IPS-11a (cell line): ENCODE data around the gene TRIM59.
"Not testable (repeated sequence)": the region's sequence is repeated elsewhere in the genome, so short reads cannot be mapped to it uniquely, and the experiment has no call there.

Source experiments
- H3K4me3 ChIP-seq: one replicate; pipeline ENCODE4 v1.5.1; 2013; ENCODE audit warnings: low read depth, low read length, control low read depth

TRIM59 gene

GRCh38 chr3:160458151-160458550, 8.6 kb upstream of the TRIM59 start:
- H3K4me3 ChIP-seq, result no peak overlapping the region

- no peak overlapping the region for H3K4me3 ChIP-seq
Measured at GRCh38 chr3:160455846-160456245, 6.3 kb upstream of the TRIM59 start.

DNA sequence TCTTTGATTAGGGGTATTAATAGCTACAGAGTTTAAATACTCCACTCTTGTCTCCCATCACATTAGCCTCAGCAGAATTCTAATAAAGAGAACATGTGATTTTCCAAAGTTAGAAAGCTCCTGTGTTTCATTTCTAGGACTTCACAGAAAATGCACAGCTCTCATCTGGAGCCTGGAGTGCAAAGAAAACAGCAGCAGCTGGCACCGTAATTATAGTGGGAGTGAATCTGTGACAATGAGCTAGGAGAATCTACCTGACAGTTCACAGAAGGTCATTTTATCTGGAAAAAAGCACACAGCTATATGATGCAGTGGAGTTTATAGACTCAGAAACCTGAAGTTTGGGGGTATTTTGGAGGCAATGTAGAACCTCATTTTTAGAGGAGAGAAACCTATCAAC, 5.4 kb upstream of the TRIM59 start:
- H3K4me3 ChIP-seq, result no peak overlapping the region

GRCh38 chr3:160452251-160452650, 2.7 kb upstream of the TRIM59 start:
- H3K4me3 ChIP-seq, result not testable (repeated sequence)

DNA sequence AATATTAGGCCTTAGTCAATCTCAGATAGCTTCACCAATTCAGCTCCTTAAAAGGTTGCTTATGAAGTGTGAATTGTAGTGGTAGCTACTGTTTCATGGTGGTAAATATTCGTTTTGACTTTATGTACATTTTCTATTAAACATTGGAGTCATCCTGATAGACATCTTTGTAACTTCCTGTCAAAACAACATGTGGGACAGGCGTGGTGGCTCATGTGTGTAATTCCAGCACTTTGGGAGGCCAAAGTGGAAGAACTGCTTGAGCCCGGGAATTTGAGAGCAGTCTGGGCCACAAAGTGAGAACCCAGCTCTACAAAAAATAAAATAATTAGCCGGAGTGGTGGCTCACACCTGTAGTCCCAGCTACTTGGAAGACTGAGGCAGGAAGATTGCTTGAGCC, 2.0 kb upstream of the TRIM59 start:
- no peak overlapping the region for H3K4me3 ChIP-seq

DNA sequence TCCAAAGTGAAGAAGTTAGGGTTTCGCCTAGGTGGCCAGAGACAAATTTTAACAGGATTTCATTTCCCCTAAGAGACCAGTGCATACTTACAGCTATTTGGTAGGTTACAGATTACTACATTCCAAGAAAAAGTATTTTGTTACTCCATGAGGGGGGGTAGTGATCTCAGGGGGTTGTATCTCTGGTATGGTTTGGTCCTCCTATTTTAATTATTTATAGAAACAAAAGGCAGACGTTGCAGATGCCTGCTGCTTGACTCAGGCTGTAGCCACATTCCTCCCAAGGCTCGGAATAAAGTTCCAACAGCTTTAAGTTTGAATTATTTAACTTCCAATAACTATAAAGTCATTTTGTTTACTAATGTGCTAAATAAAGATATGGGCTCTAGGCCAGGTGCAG, 1.3 kb upstream of the TRIM59 start:
- H3K4me3 ChIP-seq, result peak overlapping the region; percentile 99

GRCh38 chr3:160448845-160449635, 546 bp downstream of the TRIM59 start:
- peak overlapping the region; percentile 99 for H3K4me3 ChIP-seq

- no peak overlapping the region for H3K4me3 ChIP-seq
Measured at GRCh38 chr3:160447544-160447943, 2.0 kb downstream of the TRIM59 start.

DNA sequence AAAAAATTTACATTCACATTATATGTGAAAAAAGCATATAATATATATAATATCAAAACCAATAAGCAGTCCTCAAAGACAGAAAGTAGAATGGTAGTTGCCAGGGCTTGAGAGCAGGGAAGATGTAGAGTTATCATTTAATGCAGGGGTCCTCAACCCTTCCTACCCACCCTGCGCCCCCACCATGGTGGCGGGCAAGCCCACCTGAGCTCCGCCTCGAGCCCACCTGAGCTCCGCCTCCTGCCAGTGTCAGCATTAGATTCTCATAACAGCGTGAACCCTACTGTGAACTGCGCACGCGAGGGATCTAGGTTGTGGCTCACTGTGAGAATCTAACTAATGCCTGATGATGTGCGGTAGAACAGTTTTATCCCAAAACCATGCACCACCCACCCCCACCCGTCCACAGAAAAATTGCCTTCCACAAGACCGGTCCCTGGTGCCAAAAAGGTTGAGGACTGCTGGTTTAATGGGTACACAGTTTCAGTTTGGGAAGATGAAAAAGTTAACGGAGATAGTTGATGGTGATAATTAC, 3.0 kb downstream of the TRIM59 start:
- no peak overlapping the region for H3K4me3 ChIP-seq

GRCh38 chr3:160445854-160446253, 3.7 kb downstream of the TRIM59 start:
- H3K4me3 ChIP-seq, result no peak overlapping the region

- no peak overlapping the region for H3K4me3 ChIP-seq
Measured at GRCh38 chr3:160444411-160444810, 5.2 kb downstream of the TRIM59 start.

GRCh38 chr3:160440687-160441086, 8.9 kb downstream of the TRIM59 start:
- H3K4me3 ChIP-seq, result no peak overlapping the region

DNA sequence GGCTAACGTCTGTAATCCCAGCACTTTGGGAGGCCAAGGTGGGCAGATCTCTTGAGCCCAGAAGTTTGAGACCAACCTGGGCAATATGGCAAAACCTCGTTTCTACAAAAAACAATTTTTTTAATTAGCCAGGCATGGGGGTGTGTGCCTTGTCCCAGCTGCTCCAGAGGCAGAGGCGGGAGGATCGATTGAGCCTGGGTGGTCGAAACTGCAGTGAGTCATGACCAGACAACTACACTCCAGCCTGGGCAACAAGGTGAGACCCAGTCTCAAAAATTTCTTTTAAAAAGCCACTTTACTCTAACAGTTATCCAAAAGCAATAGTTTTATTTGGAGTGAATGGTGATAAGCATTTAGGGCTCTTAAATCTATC, 12.5 kb downstream of the TRIM59 start:
- H3K4me3 ChIP-seq, result no peak overlapping the region

DNA sequence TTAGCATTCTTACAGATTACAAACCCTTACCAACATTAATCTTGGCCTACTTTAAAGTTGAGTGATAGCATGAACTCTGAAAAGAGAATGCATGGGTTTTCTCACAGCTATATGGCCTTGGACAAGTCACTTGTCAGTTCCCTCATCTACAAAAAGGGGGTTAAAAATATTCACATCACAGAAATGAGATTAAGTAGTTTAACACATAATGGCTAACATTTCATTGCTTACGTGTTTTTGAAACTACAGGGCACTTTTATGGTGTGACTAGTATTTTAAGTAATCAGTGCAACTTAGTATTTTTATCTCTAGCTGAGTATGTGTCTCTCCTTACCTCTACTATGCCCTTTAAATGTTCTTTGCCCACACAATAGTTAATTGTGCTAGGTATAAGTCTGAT, 13.8 kb downstream of the TRIM59 start:
- no peak overlapping the region for H3K4me3 ChIP-seq

DNA sequence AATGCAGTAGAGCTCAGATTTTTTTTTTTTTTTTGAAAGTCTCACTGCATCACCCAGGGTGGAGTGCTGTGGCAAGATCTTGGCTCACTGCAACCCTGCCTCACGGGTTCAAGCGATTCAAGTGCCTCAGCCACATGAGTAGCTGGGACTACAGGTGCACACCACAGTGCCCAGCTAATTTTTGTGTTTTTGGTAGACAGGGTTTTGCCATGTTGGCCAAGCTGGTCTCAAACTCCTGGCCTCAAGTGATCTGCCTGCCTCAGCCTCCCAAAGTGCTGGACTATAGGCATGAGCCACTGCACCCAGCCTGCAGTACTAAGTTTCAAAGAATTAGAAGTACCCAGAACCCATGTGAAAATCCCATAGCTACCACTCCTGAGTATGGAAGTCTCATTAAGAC, 14.5 kb downstream of the TRIM59 start:
- no peak overlapping the region for H3K4me3 ChIP-seq

DNA sequence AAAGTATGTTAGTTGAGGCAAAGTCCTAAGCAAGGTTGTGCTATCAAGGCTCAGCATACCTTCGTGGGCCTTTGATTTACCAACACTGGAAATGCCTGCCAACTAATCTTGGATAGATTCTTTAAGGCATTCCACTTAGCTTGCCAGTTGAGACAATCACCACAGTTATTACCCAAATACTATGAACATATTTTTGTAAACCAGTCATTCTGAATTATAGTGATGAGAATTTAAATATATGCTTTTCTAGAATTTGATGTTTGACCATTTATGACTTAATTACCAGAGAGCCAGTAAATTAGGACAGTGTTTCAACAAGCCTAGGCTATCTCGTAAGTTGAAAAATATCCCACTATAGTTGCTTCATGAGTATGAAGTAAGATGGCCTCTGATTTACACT, 15.5 kb downstream of the TRIM59 start:
- no peak overlapping the region for H3K4me3 ChIP-seq

GRCh38 chr3:160427832-160428424, 21.7 kb downstream of the TRIM59 start:
- H3K4me3 ChIP-seq, result no peak overlapping the region

DNA sequence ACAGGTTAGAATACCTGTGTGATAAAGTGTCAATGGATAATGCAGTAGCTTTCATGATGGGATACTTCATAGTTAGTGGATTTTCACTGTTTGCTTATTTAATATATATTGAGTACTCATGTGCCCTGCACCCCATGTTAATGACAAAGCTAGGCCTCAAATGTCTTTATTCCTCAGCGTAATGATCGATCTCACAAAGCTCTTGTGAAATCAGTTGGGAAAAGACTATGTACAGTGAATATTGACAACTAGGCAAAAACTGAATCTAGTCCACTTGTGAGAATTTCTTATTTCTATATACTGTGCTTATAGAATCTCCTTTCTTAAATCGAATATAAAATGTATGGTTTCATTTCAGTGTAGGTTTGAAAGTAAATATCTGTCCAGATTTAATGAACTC, 32.3 kb downstream of the TRIM59 start:
- no peak overlapping the region for H3K4me3 ChIP-seq

DNA sequence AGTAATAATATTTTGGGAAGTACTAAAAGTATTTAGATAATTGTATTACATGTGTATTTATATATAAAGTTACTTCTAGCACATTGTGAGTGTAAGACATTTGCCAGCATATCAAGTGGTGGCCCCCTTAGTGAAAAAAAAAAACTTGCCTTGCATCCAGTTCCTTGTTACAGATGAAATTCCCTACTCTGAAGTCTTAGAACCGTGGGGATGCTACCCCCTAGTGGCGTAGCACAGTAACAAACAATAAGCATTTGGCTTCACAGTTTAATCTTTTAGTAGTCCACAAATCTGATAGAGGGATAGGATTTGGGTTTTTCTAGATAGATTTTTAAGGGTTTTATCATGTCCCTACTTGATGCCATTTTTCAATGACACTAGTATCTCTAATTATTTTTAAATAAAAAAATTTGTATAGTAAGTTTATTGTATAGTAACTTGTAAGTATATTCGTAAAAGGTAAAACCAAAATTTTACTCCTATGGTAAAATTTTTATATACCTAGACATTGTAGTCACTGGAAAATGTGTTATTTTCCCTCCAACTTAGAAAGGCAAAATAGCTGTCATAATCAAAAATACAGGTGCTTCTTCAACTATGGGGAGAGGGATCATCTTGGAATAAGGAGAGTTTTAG, 35.9 kb downstream of the TRIM59 start:
- no peak overlapping the region for H3K4me3 ChIP-seq

DNA sequence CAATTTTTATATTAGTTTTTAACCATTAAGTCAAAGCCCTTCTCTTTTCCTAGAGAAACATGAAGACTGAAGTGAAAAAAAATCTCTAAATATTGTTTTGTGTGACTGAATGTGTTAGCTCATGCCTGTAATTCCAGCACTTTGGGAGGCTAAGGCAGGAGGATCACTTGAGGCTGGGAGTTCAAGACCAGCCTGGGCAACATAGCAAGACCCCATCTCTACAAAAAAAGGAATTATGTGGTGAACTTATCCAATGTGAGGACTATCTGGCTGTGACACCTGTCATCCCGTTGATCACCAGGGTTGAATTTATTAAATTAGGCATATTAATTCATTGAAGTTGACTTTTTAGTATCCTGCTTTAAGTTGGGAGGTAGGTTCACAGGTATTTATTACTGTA, 37.1 kb downstream of the TRIM59 start:
- no peak overlapping the region for H3K4me3 ChIP-seq

DNA sequence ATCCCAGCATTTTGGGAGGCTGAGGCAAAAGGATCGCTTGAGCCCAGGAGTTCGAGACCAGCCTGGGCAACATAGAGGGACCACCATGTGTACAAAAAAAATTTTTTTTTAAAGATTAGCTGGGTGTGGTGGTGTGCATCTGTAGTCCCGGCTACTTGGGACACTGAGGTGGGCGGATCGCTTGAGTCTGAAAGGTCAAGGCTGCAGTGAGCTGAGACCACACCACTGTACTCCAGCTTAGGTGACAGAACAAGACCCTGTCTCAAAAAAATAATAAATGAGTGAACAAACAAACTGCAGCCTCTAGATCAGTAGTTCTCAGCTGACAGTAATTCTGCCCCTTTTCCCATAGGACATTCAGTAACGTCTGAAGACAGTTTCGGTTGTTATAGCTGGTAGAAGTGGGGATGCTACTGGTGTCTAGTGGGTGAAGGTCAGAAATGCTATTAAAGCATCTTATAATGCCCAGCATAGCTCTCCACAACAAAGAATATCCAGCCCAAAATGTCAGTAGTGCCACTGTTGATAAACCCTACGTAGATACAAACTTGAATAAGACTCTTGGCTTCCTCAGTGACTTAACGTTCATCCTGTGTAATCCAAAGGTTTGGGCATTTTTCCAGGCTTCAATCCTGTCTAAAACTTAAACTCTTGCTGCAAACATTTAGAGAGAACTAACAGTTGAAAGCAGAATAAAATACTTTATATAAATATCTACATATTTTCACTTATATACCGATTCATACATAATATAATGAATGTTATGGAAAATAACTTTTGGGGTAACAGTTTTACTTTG, 39.6 kb downstream of the TRIM59 start:
- no peak overlapping the region for H3K4me3 ChIP-seq
